ENCODE measurements around the gene USP17L28. TPM values are rescaled to one million over a fixed set of nuclear protein-coding genes. Genes with fewer than 3 reads are reported as not detected.
"Not testable (repeated sequence)": the region's sequence is repeated elsewhere in the genome, so short reads cannot be mapped to it uniquely, and the experiment has no call there.

USP17L28 gene, protein sequence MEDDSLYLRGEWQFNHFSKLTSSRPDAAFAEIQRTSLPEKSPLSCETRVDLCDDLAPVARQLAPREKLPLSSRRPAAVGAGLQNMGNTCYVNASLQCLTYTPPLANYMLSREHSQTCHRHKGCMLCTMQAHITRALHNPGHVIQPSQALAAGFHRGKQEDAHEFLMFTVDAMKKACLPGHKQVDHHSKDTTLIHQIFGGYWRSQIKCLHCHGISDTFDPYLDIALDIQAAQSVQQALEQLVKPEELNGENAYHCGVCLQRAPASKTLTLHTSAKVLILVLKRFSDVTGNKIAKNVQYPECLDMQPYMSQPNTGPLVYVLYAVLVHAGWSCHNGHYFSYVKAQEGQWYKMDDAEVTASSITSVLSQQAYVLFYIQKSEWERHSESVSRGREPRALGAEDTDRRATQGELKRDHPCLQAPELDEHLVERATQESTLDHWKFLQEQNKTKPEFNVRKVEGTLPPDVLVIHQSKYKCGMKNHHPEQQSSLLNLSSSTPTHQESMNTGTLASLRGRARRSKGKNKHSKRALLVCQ
- polyA plus RNA-seq (not detected in 2 replicates), polyA minus RNA-seq (not detected in 2 replicates)

DNA sequence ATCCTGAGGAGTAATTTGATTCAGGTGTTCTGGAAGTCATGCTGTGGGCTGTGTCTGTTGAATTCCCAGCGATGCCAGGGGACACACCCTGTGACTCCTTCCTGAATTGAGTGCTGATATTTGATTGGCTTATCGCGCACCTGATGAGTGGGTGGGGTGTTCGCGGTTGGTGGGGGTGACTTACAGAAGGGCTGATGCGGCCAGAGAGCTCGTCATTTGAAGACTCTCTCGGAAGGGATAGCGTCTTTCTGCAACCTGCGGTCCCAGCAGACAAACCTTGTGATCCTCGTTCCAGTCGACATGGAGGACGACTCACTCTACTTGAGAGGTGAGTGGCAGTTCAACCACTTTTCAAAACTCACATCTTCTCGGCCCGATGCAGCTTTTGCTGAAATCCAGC is at the start of gene USP17L28:
Gene USP17L28 (plus strand): TSS at position 301 of the 400 bp plus-strand sequence. CDS start 0 bp downstream, at position 301.
- not testable (repeated sequence) for H3K9me2 ChIP-seq (ENCODE audit: insufficient read depth, low read length); H3F3A ChIP-seq (ENCODE audit: insufficient read depth, low read length, poor library complexity, severe bottlenecking); H3K79me2 ChIP-seq (replicated peaks; ENCODE audit: insufficient read depth, low read length); H3K36me3 ChIP-seq (ENCODE audit: insufficient read depth, low read length); H3K9ac ChIP-seq (ENCODE audit: low read length); H3K9me3 ChIP-seq (ENCODE audit: low read length); H2AFZ ChIP-seq (ENCODE audit: low read depth, low read length); H3K4me3 ChIP-seq (ENCODE audit: low read length); H3K27me3 ChIP-seq (ENCODE audit: insufficient read depth, low read depth, low read length); H4K20me1 ChIP-seq (ENCODE audit: insufficient read depth); H3K4me2 ChIP-seq (ENCODE audit: low read length); H3K27ac ChIP-seq (ENCODE audit: low read length)

DNA sequence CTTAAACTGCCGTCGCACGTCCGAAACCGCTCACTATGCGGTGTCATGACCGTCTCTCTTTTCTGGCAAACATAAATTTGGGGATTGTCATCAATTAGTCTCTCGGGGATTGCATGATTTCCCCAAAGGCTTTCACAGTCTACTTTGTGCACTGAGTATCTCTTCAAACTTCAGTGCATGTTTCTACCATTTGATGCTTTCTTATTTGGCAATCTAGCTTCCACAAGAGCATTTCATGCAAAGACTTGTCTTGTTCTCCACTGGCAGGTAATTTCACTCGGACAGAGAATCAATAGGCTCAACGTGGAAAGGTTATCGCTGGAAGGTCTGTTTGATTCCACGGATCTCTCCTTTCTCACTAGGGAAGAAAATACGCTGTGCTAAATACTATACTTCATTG is 24.5 kb upstream of the USP17L28 start:
- H3K4me2 ChIP-seq (ENCODE audit: low read length); H3K27ac ChIP-seq (ENCODE audit: low read length); H2AFZ ChIP-seq (ENCODE audit: low read depth, low read length); H3K4me3 ChIP-seq (ENCODE audit: low read length); H3K9ac ChIP-seq (ENCODE audit: low read length); H3K36me3 ChIP-seq (ENCODE audit: insufficient read depth, low read length); H3K9me3 ChIP-seq (ENCODE audit: low read length); H4K20me1 ChIP-seq (ENCODE audit: insufficient read depth); H3F3A ChIP-seq (ENCODE audit: insufficient read depth, low read length, poor library complexity, severe bottlenecking); H3K79me2 ChIP-seq (replicated peaks; ENCODE audit: insufficient read depth, low read length); H3K27me3 ChIP-seq (ENCODE audit: insufficient read depth, low read depth, low read length); H3K9me2 ChIP-seq (ENCODE audit: insufficient read depth, low read length): not testable (repeated sequence)

DNA sequence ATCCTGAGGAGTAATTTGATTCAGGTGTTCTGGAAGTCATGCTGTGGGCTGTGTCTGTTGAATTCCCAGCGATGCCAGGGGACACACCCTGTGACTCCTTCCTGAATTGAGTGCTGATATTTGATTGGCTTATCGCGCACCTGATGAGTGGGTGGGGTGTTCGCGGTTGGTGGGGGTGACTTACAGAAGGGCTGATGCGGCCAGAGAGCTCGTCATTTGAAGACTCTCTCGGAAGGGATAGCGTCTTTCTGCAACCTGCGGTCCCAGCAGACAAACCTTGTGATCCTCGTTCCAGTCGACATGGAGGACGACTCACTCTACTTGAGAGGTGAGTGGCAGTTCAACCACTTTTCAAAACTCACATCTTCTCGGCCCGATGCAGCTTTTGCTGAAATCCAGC is 23.8 kb upstream of the USP17L28 start, which contains the start of gene USP17L24:
Gene USP17L24 (plus strand): TSS at position 301 of the 400 bp plus-strand sequence. CDS start 0 bp downstream, at position 301.
- H4K20me1 ChIP-seq (ENCODE audit: insufficient read depth); H3F3A ChIP-seq (ENCODE audit: insufficient read depth, low read length, poor library complexity, severe bottlenecking); H3K27ac ChIP-seq (ENCODE audit: low read length); H3K36me3 ChIP-seq (ENCODE audit: insufficient read depth, low read length); H2AFZ ChIP-seq (ENCODE audit: low read depth, low read length); H3K4me3 ChIP-seq (ENCODE audit: low read length); H3K9me2 ChIP-seq (ENCODE audit: insufficient read depth, low read length); H3K9ac ChIP-seq (ENCODE audit: low read length); H3K4me2 ChIP-seq (ENCODE audit: low read length); H3K27me3 ChIP-seq (ENCODE audit: insufficient read depth, low read depth, low read length); H3K79me2 ChIP-seq (replicated peaks; ENCODE audit: insufficient read depth, low read length); H3K9me3 ChIP-seq (ENCODE audit: low read length): not testable (repeated sequence)

DNA sequence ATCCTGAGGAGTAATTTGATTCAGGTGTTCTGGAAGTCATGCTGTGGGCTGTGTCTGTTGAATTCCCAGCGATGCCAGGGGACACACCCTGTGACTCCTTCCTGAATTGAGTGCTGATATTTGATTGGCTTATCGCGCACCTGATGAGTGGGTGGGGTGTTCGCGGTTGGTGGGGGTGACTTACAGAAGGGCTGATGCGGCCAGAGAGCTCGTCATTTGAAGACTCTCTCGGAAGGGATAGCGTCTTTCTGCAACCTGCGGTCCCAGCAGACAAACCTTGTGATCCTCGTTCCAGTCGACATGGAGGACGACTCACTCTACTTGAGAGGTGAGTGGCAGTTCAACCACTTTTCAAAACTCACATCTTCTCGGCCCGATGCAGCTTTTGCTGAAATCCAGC is 19.1 kb upstream of the USP17L28 start, which contains the start of gene USP17L25:
Gene USP17L25 (plus strand): TSS at position 301 of the 400 bp plus-strand sequence. CDS start 0 bp downstream, at position 301.
- not testable (repeated sequence) for H3K4me2 ChIP-seq (ENCODE audit: low read length); H3K27ac ChIP-seq (ENCODE audit: low read length); H3K36me3 ChIP-seq (ENCODE audit: insufficient read depth, low read length); H3F3A ChIP-seq (ENCODE audit: insufficient read depth, low read length, poor library complexity, severe bottlenecking); H3K27me3 ChIP-seq (ENCODE audit: insufficient read depth, low read depth, low read length); H4K20me1 ChIP-seq (ENCODE audit: insufficient read depth); H2AFZ ChIP-seq (ENCODE audit: low read depth, low read length); H3K9ac ChIP-seq (ENCODE audit: low read length); H3K4me3 ChIP-seq (ENCODE audit: low read length); H3K9me3 ChIP-seq (ENCODE audit: low read length); H3K9me2 ChIP-seq (ENCODE audit: insufficient read depth, low read length); H3K79me2 ChIP-seq (replicated peaks; ENCODE audit: insufficient read depth, low read length)

DNA sequence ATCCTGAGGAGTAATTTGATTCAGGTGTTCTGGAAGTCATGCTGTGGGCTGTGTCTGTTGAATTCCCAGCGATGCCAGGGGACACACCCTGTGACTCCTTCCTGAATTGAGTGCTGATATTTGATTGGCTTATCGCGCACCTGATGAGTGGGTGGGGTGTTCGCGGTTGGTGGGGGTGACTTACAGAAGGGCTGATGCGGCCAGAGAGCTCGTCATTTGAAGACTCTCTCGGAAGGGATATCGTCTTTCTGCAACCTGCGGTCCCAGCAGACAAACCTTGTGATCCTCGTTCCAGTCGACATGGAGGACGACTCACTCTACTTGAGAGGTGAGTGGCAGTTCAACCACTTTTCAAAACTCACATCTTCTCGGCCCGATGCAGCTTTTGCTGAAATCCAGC is 14.3 kb upstream of the USP17L28 start, which contains the start of gene USP17L26:
Gene USP17L26 (plus strand): TSS at position 301 of the 400 bp plus-strand sequence. CDS start 0 bp downstream, at position 301.
- H2AFZ ChIP-seq (ENCODE audit: low read depth, low read length); H3K4me2 ChIP-seq (ENCODE audit: low read length); H3K27ac ChIP-seq (ENCODE audit: low read length); H3K9ac ChIP-seq (ENCODE audit: low read length); H3F3A ChIP-seq (ENCODE audit: insufficient read depth, low read length, poor library complexity, severe bottlenecking); H4K20me1 ChIP-seq (ENCODE audit: insufficient read depth); H3K4me3 ChIP-seq (ENCODE audit: low read length); H3K9me2 ChIP-seq (ENCODE audit: insufficient read depth, low read length); H3K36me3 ChIP-seq (ENCODE audit: insufficient read depth, low read length); H3K79me2 ChIP-seq (replicated peaks; ENCODE audit: insufficient read depth, low read length); H3K9me3 ChIP-seq (ENCODE audit: low read length); H3K27me3 ChIP-seq (ENCODE audit: insufficient read depth, low read depth, low read length): not testable (repeated sequence)

DNA sequence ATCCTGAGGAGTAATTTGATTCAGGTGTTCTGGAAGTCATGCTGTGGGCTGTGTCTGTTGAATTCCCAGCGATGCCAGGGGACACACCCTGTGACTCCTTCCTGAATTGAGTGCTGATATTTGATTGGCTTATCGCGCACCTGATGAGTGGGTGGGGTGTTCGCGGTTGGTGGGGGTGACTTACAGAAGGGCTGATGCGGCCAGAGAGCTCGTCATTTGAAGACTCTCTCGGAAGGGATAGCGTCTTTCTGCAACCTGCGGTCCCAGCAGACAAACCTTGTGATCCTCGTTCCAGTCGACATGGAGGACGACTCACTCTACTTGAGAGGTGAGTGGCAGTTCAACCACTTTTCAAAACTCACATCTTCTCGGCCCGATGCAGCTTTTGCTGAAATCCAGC is 9.6 kb upstream of the USP17L28 start, which contains the start of gene USP17L5:
Gene USP17L5 (plus strand): TSS at position 301 of the 400 bp plus-strand sequence. CDS start 0 bp downstream, at position 301.
- not testable (repeated sequence) for H3K79me2 ChIP-seq (replicated peaks; ENCODE audit: insufficient read depth, low read length); H3K4me2 ChIP-seq (ENCODE audit: low read length); H3K36me3 ChIP-seq (ENCODE audit: insufficient read depth, low read length); H3K4me3 ChIP-seq (ENCODE audit: low read length); H3F3A ChIP-seq (ENCODE audit: insufficient read depth, low read length, poor library complexity, severe bottlenecking); H3K9me2 ChIP-seq (ENCODE audit: insufficient read depth, low read length); H2AFZ ChIP-seq (ENCODE audit: low read depth, low read length); H3K27me3 ChIP-seq (ENCODE audit: insufficient read depth, low read depth, low read length); H3K27ac ChIP-seq (ENCODE audit: low read length); H3K9ac ChIP-seq (ENCODE audit: low read length); H3K9me3 ChIP-seq (ENCODE audit: low read length); H4K20me1 ChIP-seq (ENCODE audit: insufficient read depth)

DNA sequence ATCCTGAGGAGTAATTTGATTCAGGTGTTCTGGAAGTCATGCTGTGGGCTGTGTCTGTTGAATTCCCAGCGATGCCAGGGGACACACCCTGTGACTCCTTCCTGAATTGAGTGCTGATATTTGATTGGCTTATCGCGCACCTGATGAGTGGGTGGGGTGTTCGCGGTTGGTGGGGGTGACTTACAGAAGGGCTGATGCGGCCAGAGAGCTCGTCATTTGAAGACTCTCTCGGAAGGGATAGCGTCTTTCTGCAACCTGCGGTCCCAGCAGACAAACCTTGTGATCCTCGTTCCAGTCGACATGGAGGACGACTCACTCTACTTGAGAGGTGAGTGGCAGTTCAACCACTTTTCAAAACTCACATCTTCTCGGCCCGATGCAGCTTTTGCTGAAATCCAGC is 4.8 kb upstream of the USP17L28 start, which contains the start of gene USP17L27:
Gene USP17L27 (plus strand): TSS at position 301 of the 400 bp plus-strand sequence. CDS start 0 bp downstream, at position 301.
- H3K4me2 ChIP-seq (ENCODE audit: low read length); H3K27ac ChIP-seq (ENCODE audit: low read length); H3K9me2 ChIP-seq (ENCODE audit: insufficient read depth, low read length); H3K27me3 ChIP-seq (ENCODE audit: insufficient read depth, low read depth, low read length); H3K79me2 ChIP-seq (replicated peaks; ENCODE audit: insufficient read depth, low read length); H3K9ac ChIP-seq (ENCODE audit: low read length); H4K20me1 ChIP-seq (ENCODE audit: insufficient read depth); H3K9me3 ChIP-seq (ENCODE audit: low read length); H3F3A ChIP-seq (ENCODE audit: insufficient read depth, low read length, poor library complexity, severe bottlenecking); H3K4me3 ChIP-seq (ENCODE audit: low read length); H3K36me3 ChIP-seq (ENCODE audit: insufficient read depth, low read length); H2AFZ ChIP-seq (ENCODE audit: low read depth, low read length): not testable (repeated sequence)

Data from neural cell (in vitro differentiated cells).